Left forelimb (tissue), 1 donor: ENCODE data around the gene MSI2.
A peak's percentile ranks its signal among the peaks of the same experiment; 100 is the strongest.
"Not testable (repeated sequence)": the region's sequence is repeated elsewhere in the genome, so short reads cannot be mapped to it uniquely, and the experiment has no call there.

Source experiments
- DNase-seq: peaks from one replicate; pipeline ENCODE4 v3.0.0-alpha.2; 2018; ENCODE audit warnings: low spot score

The MSI2 gene

GRCh38 chr17:57255776-57256681 lies at the start of gene MSI2:
MSI2 (plus strand) TSS chr17:57256523; CDS start chr17:57256743, 220 bp downstream.
- DNase-seq = peak; percentile 89

- no peak for DNase-seq
These were observed 49.4 kb upstream of the MSI2 start for GRCh38 chr17:57206928-57207327.

GRCh38 chr17:57207396-57207795 lies 48.9 kb upstream of the MSI2 start:
- DNase-seq = no peak

- DNase-seq = no peak
These were observed 46.1 kb upstream of the MSI2 start for GRCh38 chr17:57210224-57210553.

- no peak for DNase-seq
These were observed 45.3 kb upstream of the MSI2 start for GRCh38 chr17:57210972-57211411.

- DNase-seq = no peak
These were observed 44.8 kb upstream of the MSI2 start for GRCh38 chr17:57211543-57211942.

GRCh38 chr17:57213180-57213825 lies 43.0 kb upstream of the MSI2 start:
- DNase-seq = no peak

- no peak for DNase-seq
These were observed 41.0 kb upstream of the MSI2 start for GRCh38 chr17:57215317-57215716.

GRCh38 chr17:57221366-57222350 lies 34.7 kb upstream of the MSI2 start:
- no peak for DNase-seq

- not testable (repeated sequence) for DNase-seq
These were observed 33.9 kb upstream of the MSI2 start for GRCh38 chr17:57222422-57222821.

GRCh38 chr17:57225127-57225526 lies 31.2 kb upstream of the MSI2 start:
- DNase-seq = no peak

GRCh38 chr17:57226793-57227192 lies 29.5 kb upstream of the MSI2 start:
- DNase-seq = no peak

GRCh38 chr17:57228911-57229310 lies 27.4 kb upstream of the MSI2 start:
- no peak for DNase-seq

GRCh38 chr17:57234061-57234738 lies 22.1 kb upstream of the MSI2 start:
- no peak for DNase-seq

GRCh38 chr17:57234739-57235092 lies 21.6 kb upstream of the MSI2 start:
- no peak for DNase-seq

- DNase-seq = no peak
These were observed 21.2 kb upstream of the MSI2 start for GRCh38 chr17:57235124-57235523.

GRCh38 chr17:57236686-57237299 lies 19.5 kb upstream of the MSI2 start:
- no peak for DNase-seq

- no peak for DNase-seq
These were observed 15.7 kb upstream of the MSI2 start for GRCh38 chr17:57240648-57241047.

- DNase-seq = no peak
These were observed 14.2 kb upstream of the MSI2 start for GRCh38 chr17:57242148-57242547.

- DNase-seq = no peak
These were observed 13.1 kb upstream of the MSI2 start for GRCh38 chr17:57243171-57243622.

- DNase-seq = no peak
These were observed 10.5 kb upstream of the MSI2 start for GRCh38 chr17:57245786-57246185.
